WTC11 (cell line): ENCODE data around the gene HS6ST1. TPM values are rescaled to one million over a fixed set of nuclear protein-coding genes. Genes with fewer than 3 reads are reported as not detected.

ENCODE experiments used
- ATAC-seq: fragments of 200-7000 bp; cut with Tn5 transposase; 2 replicates; pipeline ENCODE4 v1.10.0; 2021; ENCODE audit warnings: mild to moderate bottlenecking, moderate library complexity
- CTCF ChIA-PET: fragments of 300-600 bp; sonication (Branson Sonifier 250); formaldehyde crosslinking; loops from one replicate; lab custom pipeline; 2021; ENCODE audit warnings: antibody characterized with exemption; lab: Charles Lee
- POLR2A ChIA-PET: fragments of 350-600 bp; sonication (Branson Sonifier 250); formaldehyde crosslinking; loops from one replicate; lab custom pipeline; 2021; ENCODE audit warnings: antibody characterized with exemption; lab: Charles Lee
- DNase-seq: peaks from one replicate; pipeline ENCODE4 v3.0.0; 2021; ENCODE audit warnings: low spot score
- H3K27ac Mint-ChIP-seq: 2 replicates; pipeline ENCODE4 v1.8.0; 2021; ENCODE audit warnings: mixed read lengths
- H3K27me3 Mint-ChIP-seq: 2 replicates; pipeline ENCODE4 v1.8.0; 2021; ENCODE audit warnings: low read depth, mild to moderate bottlenecking, moderate library complexity, mixed read lengths
- H3K36me3 Mint-ChIP-seq: 2 replicates; pipeline ENCODE4 v1.8.0; 2021; ENCODE audit warnings: mixed read lengths
- H3K4me1 Mint-ChIP-seq: 2 replicates; pipeline ENCODE4 v1.8.0; 2022; ENCODE audit warnings: mixed read lengths
- H3K4me3 Mint-ChIP-seq: 2 replicates; pipeline ENCODE4 v1.8.0; 2021; ENCODE audit warnings: mild to moderate bottlenecking, moderate library complexity, mixed read lengths
- H3K9me3 Mint-ChIP-seq: 2 replicates; pipeline ENCODE4 v1.8.0; 2021; ENCODE audit warnings: mixed read lengths
- AR ChIP-seq: fragments of 250-450 bp; sonication (Bioruptor Pico); IDR thresholded peaks from 2 replicates; pipeline ENCODE4 v1.9.0; 2021; ENCODE audit warnings: mild to moderate bottlenecking
- ATF2 ChIP-seq: sonication (generic); formaldehyde crosslinking; IDR thresholded peaks from 2 replicates; pipeline ENCODE4 v1.8.1; 2022; ENCODE audit warnings: low read depth, missing genetic modification reagents, borderline replicate concordance
- CTCF ChIP-seq: fragments of 200-600 bp; IDR thresholded peaks from 2 replicates; pipeline ENCODE4 v1.8.0; 2022; ENCODE audit warnings: antibody characterized with exemption
- GABPB1 ChIP-seq: sonication (generic); formaldehyde crosslinking; IDR thresholded peaks from 2 replicates; pipeline ENCODE4 v1.8.1; 2023; ENCODE audit warnings: mild to moderate bottlenecking, missing genetic modification reagents
- ZNF263 ChIP-seq: sonication (generic); formaldehyde crosslinking; IDR thresholded peaks from 2 replicates; pipeline ENCODE4 v1.8.1; 2022; ENCODE audit warnings: low read depth, mild to moderate bottlenecking, moderate library complexity, missing genetic modification reagents
- ZNF281 ChIP-seq: sonication (generic); formaldehyde crosslinking; IDR thresholded peaks from 2 replicates; pipeline ENCODE4 v1.8.0; 2023; ENCODE audit warnings: mild to moderate bottlenecking, missing genetic modification reagents
- ZNF317 ChIP-seq: sonication (generic); formaldehyde crosslinking; IDR thresholded peaks from 2 replicates; pipeline ENCODE4 v1.8.1; 2023; ENCODE audit warnings: low read depth, mild to moderate bottlenecking, moderate library complexity, missing genetic modification reagents, borderline replicate concordance
- ZNF512 ChIP-seq: sonication (generic); formaldehyde crosslinking; IDR thresholded peaks from 2 replicates; pipeline ENCODE4 v1.8.1; 2022; ENCODE audit warnings: missing genetic modification reagents, borderline replicate concordance
- total RNA-seq: library from RNA; stranded (reverse); gene quantifications from 3 replicates; pipeline ENCODE4 v1.2.3, GENCODE V29; 2021
- TF ChIP-seq, protein P1 (sequence below): fragments of 250-450 bp; sonication (Bioruptor Pico); IDR thresholded peaks from 2 replicates; pipeline ENCODE4 v1.9.0; 2021; ENCODE audit warnings: moderate library complexity, mild to moderate bottlenecking, inconsistent platforms, borderline replicate concordance
- TF ChIP-seq, protein P2 (sequence below): sonication (generic); formaldehyde crosslinking; IDR thresholded peaks from 2 replicates; pipeline ENCODE4 v1.8.0; 2022; ENCODE audit warnings: mild to moderate bottlenecking, missing genetic modification reagents

The HS6ST1 gene
- total RNA-seq, 1 experiment from 2014 or later = 55.5 TPM

DNA sequence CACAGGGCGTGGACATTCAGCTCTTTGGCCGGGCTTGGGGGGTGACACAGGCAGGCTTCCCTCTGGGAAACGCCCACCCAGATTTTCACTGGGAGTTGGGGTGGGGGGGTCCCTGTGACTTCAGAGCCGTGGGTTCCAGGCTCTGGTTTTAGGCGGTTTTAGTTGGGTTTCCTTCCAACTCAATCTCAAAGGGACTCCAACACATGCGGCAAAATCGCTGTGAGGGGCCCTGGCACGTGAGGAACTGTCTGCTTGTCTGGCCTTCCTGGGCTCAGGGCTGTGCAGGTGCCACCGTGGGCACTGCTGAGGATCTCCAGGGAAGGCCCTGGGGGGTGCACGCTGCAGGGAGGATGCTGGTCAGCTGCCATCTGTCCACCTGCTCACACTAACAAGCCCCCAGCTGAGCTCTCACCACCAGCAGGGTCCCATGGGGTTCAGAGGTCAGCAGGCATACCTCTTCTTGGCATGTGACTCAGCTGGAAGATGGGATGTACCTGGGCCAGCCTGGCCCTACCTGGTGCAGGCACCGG, 11.7 kb downstream of the HS6ST1 start (continued):
- TF ChIP-seq AR (CRISPR knock-in tag) (no peak), ZNF512 (CRISPR knock-in tag) (no peak)

DNA sequence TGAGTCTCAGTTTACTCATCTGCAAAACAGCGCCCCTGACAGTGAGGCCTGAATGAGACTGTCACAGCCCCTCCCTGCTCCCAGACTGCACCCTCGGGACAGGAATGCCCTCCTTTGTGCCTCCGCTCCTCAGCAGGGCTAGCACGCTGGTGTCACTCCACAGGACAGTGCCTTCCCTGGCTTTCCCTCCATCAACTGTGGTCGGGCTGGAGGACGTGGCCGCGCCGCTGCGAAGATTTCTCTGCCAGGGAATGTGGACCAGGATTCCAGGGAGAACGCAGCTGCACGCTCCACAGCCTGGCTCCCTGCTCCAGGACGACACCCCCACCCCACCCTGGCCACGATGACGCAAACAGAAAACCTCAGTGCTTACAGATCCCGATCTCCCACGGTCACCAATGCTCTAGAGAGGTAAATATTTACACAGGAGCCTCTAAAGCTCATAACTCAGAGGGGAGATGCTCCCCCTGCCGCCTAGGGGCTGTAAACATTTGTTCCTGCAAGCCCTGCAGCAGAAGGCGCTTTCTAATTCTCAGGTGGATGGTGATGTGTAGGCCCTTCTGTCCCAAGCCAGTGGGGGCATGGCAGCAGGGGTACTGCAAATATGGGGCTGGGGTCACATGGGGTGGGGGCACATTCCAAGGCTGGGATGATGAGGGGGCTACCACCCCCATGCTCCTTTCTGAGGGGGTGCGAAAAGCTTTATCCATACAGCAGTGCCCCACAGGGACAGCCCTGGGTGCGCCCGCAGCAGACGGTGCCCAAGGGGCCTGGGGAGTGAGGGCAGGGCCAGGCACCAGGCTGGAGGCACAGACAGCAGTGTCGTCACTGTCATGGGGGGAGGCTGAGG, 12.4 kb downstream of the HS6ST1 start:
- ChIA-PET POLR2A (no interaction called here), CTCF (interaction anchor here (1.2 to 1.8 kb wide), 6 partner anchors 9 to 243 kb away, joined by 3 to 8 read pairs (median 6); no protein-coding TSS in a partner anchor)
- no peaks in the 10 kb centered on the region for H3K27me3 Mint-ChIP-seq
- peak; percentile 23 for ATAC-seq
- H3K4me1 Mint-ChIP-seq = peaks cover 55% of the 10 kb centered on the region
- H3K27ac Mint-ChIP-seq = peak overlapping the region; percentile 82
- 0 out of 2 replicates have a peak, but pooled peaks have one; percentile 11 for TF ChIP-seq CTCF
- peak; percentile 91 for TF ChIP-seq GABPB1 (CRISPR knock-in tag)
- TF ChIP-seq, protein P1, sequence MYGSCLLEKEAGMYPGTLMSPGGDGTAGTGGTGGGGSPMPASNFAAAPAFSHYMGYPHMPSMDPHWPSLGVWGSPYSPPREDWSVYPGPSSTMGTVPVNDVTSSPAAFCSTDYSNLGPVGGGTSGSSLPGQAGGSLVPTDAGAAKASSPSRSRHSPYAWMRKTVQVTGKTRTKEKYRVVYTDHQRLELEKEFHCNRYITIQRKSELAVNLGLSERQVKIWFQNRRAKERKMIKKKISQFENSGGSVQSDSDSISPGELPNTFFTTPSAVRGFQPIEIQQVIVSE (CRISPR knock-in tag) = no peak
- no peak for DNase-seq
- no peaks in the 10 kb centered on the region for H3K9me3 Mint-ChIP-seq
- H3K4me3 Mint-ChIP-seq = no peak overlapping the region; the same call in 1 of the 2 replicates
- H3K36me3 Mint-ChIP-seq = no peaks in the 10 kb centered on the region

GRCh38 chr2:128305555-128306080, 13.1 kb downstream of the HS6ST1 start:
- CTCF ChIA-PET = interaction anchor here (0.6 to 1.8 kb wide), 8 partner anchors 10 to 242 kb away, joined by 3 to 8 read pairs (median 5); no protein-coding TSS in a partner anchor
- TF ChIP-seq ZNF281 (no peak), ZNF317 (CRISPR knock-in tag) (no peak), ZNF263 (no peak), ATF2 (no peak)
- TF ChIP-seq, protein P2, sequence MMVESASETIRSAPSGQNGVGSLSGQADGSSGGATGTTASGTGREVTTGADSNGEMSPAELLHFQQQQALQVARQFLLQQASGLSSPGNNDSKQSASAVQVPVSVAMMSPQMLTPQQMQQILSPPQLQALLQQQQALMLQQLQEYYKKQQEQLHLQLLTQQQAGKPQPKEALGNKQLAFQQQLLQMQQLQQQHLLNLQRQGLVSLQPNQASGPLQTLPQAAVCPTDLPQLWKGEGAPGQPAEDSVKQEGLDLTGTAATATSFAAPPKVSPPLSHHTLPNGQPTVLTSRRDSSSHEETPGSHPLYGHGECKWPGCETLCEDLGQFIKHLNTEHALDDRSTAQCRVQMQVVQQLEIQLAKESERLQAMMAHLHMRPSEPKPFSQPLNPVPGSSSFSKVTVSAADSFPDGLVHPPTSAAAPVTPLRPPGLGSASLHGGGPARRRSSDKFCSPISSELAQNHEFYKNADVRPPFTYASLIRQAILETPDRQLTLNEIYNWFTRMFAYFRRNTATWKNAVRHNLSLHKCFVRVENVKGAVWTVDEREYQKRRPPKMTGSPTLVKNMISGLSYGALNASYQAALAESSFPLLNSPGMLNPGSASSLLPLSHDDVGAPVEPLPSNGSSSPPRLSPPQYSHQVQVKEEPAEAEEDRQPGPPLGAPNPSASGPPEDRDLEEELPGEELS (CRISPR knock-in tag) = no peak
- POLR2A ChIA-PET = interaction anchor here (1.0 kb wide), 1 partner anchor 11 kb away, joined by 3 read pairs; no protein-coding TSS in a partner anchor
- ATAC-seq (no peak), DNase-seq (no peak)
- Mint-ChIP-seq H3K27me3 (no peaks in the 10 kb centered on the region), H3K4me1 (peaks cover 57% of the 10 kb centered on the region), H3K36me3 (no peaks in the 10 kb centered on the region), H3K27ac (peak overlapping the region; percentile 58; the same call in 1 of the 2 replicates), H3K9me3 (no peaks in the 10 kb centered on the region), H3K4me3 (no peak overlapping the region; the same call in 1 of the 2 replicates)
